BE2C (cell line): ENCODE results near the gene INPP1.
A peak's percentile ranks its signal among the peaks of the same experiment; 100 is the strongest.
"Not testable (repeated sequence)": the region's sequence is repeated elsewhere in the genome, so short reads cannot be mapped to it uniquely, and the experiment has no call there.

Source experiments
- DNase-seq: peaks from one replicate; pipeline ENCODE4 v3.0.0-alpha.2; 2020
- H3K27me3 ChIP-seq: fragments of 250-450 bp; sonication (Bioruptor Pico); 2 replicates; pipeline ENCODE4 v1.5.1; 2020; ENCODE audit warnings: mild to moderate bottlenecking
- H3K36me3 ChIP-seq: fragments of 250-450 bp; sonication (Bioruptor Pico); 2 replicates; pipeline ENCODE4 v1.5.1; 2020; ENCODE audit warnings: mild to moderate bottlenecking
- H3K4me1 ChIP-seq: fragments of 250-450 bp; sonication (Bioruptor Pico); 2 replicates; pipeline ENCODE4 v1.5.1; 2020
- H3K4me3 ChIP-seq: 2 replicates; pipeline ENCODE4 v1.5.1; 2011; ENCODE audit warnings: low read depth, low read length
- H3K9me3 ChIP-seq: fragments of 250-450 bp; sonication (Bioruptor Pico); 2 replicates; pipeline ENCODE4 v1.5.1; 2020
- TF ChIP-seq, protein P1 (sequence below): IDR thresholded peaks from 2 replicates; pipeline ENCODE4 v1.5.1; 2012; ENCODE audit warnings: mild to moderate bottlenecking, low read depth, low read length

Gene INPP1

DNA sequence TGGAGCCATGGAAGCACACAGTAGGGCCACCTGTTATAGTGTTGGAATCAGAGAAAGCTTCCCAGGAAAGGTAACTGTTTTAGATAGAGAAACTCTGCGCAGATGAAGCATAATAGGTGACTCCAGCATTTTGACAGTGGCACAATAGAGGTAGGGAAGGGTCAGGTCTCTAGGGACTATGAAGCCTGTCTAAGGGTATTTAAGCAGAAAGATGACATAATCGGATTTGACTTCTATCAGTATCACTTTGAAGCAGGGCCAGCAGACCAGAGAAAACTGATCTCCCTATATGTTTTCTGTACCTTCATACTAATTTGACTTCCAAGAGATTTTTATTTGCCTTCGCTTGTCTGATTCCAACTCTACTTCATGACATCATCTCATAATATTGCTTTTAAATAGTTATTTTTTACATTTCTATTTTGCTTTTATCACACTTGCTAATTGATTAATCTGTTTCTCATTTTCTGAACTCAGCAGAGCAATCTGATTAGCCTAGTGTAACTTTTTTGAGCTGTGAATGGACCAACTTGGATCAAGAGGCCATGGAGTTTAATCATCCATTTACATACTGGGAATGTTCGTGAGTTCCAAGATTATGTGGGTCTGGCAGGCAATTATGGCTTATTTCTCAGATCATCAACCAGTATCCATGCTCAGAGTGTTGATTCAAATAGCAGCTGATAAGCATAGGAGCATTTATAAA is 15.4 kb upstream of the INPP1 start:
- H3K4me3 ChIP-seq: no peak overlapping the region
- TF ChIP-seq, protein P1, sequence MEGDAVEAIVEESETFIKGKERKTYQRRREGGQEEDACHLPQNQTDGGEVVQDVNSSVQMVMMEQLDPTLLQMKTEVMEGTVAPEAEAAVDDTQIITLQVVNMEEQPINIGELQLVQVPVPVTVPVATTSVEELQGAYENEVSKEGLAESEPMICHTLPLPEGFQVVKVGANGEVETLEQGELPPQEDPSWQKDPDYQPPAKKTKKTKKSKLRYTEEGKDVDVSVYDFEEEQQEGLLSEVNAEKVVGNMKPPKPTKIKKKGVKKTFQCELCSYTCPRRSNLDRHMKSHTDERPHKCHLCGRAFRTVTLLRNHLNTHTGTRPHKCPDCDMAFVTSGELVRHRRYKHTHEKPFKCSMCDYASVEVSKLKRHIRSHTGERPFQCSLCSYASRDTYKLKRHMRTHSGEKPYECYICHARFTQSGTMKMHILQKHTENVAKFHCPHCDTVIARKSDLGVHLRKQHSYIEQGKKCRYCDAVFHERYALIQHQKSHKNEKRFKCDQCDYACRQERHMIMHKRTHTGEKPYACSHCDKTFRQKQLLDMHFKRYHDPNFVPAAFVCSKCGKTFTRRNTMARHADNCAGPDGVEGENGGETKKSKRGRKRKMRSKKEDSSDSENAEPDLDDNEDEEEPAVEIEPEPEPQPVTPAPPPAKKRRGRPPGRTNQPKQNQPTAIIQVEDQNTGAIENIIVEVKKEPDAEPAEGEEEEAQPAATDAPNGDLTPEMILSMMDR: no peak
- H3K9me3 ChIP-seq: no peaks in the 10 kb centered on the region
- H3K36me3 ChIP-seq: no peaks in the 10 kb centered on the region
- no peaks in the 10 kb centered on the region for H3K27me3 ChIP-seq
- no peaks in the 10 kb centered on the region for H3K4me1 ChIP-seq
- no peak for DNase-seq

- TF ChIP-seq, protein P1: peak; percentile 34
- Histone ChIP-seq H3K9me3 (no peaks in the 10 kb centered on the region), H3K4me1 (no peaks in the 10 kb centered on the region), H3K36me3 (no peaks in the 10 kb centered on the region), H3K4me3 (no peak overlapping the region), H3K27me3 (no peaks in the 10 kb centered on the region)
- no peak for DNase-seq
Measured at GRCh38 chr2:190328573-190329147, 14.7 kb upstream of the INPP1 start.

GRCh38 chr2:190333395-190333794 is 10.0 kb upstream of the INPP1 start:
- Histone ChIP-seq H3K27me3 (no peaks in the 10 kb centered on the region), H3K9me3 (no peaks in the 10 kb centered on the region), H3K36me3 (no peaks in the 10 kb centered on the region), H3K4me3 (no peak overlapping the region), H3K4me1 (no peaks in the 10 kb centered on the region; the same call in 1 of the 2 replicates)
- no peak for DNase-seq
- TF ChIP-seq, protein P1: no peak

DNA sequence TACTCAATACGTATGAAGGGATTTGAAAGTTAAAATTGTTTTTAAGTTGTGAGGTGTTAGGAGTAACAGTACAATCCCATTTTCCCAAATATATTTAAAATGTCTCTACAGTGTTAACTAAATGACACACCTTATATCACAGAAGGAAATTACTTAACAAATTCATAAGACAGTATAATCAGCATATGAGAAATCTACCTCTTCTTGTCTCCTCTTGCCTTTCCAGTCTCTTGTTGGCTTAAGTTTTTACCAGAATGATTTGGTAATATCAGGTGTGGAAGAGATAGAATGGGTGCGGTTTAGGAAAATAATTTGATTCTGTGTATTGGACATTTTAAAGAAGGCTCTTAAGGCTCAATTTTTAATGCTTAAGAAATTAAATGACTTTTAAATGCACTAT is 9.5 kb upstream of the INPP1 start:
- H3K9me3 ChIP-seq: no peaks in the 10 kb centered on the region
- no peaks in the 10 kb centered on the region for H3K36me3 ChIP-seq
- no peak for DNase-seq
- H3K4me3 ChIP-seq: no peak overlapping the region
- TF ChIP-seq, protein P1: no peak
- no peaks in the 10 kb centered on the region for H3K27me3 ChIP-seq
- no peaks in the 10 kb centered on the region; the same call in 1 of the 2 replicates for H3K4me1 ChIP-seq

GRCh38 chr2:190334479-190335224 is 8.7 kb upstream of the INPP1 start:
- no peak for DNase-seq
- no peak overlapping the region for H3K4me3 ChIP-seq
- H3K27me3 ChIP-seq: no peaks in the 10 kb centered on the region
- no peaks in the 10 kb centered on the region for H3K36me3 ChIP-seq
- TF ChIP-seq, protein P1: no peak
- no peaks in the 10 kb centered on the region for H3K9me3 ChIP-seq
- H3K4me1 ChIP-seq: no peaks in the 10 kb centered on the region; the same call in 1 of the 2 replicates

DNA sequence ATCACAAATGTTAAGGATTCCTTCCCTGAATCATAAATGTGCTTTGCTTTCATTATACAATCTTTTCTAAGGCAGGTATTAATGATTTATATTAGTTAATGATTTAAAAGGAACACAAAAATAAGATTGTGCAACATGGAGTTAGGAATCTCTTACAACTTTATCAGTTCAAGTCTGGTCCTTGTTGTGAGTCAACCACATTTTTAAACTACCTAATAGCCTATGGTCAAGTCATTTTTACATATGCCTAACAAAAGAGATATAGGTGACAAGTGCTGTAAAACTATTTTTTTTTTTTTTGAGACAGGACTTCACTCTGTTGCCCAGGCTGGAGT is 8.2 kb upstream of the INPP1 start:
- TF ChIP-seq, protein P1: no peak
- no peak for DNase-seq
- Histone ChIP-seq H3K4me3 (no peak overlapping the region), H3K27me3 (no peaks in the 10 kb centered on the region), H3K4me1 (no peaks in the 10 kb centered on the region; the same call in 1 of the 2 replicates), H3K9me3 (no peaks in the 10 kb centered on the region), H3K36me3 (no peaks in the 10 kb centered on the region)

DNA sequence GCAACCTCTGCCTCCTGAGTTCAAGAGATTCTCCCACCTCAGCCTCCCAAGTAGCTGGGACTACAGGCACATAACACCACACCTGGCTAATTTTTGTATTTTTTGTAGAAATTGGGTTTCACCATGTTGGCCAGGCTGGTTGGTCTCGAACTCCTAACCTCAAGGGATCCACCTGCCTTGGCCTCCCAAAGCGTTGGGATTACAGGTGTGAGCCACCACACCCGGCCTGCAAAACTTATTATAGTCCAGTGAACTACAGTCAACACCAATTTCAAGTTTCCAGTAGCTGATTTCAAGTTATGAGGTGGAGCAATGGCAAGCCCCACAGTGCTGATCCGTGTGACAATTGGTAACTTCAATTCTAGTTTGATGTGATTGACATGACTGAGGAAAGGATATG is 7.8 kb upstream of the INPP1 start:
- H3K27me3 ChIP-seq, H3K9me3 ChIP-seq, H3K4me1 ChIP-seq, H3K36me3 ChIP-seq, DNase-seq, H3K4me3 ChIP-seq: not testable (repeated sequence)
